Measurements from ENCODE around the gene SNX25. TPM values are rescaled to one million over a fixed set of nuclear protein-coding genes. Genes with fewer than 3 reads are reported as not detected.

The SNX25 gene
- total and polyA plus RNA-seq, 2 of the 13 experiments (the other 11 are each of a cell fraction or from before 2014, with no cell fraction given): 23.4 to 23.5 TPM

DNA sequence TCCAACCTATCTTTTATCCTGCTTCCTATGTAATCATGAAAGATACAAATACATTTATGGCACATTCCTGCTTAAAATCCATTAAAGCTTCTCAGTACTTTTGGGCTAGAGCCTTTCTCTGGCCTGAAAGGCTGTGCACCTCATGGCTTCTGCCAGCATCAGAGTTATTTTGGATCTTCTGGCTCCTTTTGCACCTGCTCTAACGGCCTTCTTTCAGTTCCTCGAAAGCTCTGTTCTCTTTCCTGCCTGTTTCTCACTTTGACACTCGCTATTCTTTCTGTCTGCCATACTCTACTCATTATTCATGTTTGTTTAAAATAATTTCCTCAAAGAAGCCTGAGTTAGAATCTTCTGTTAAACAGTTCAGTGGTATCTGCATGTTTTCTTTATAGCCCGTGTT is 100.4 kb downstream of the SNX25 start:
- Histone ChIP-seq H3K79me2 (ENCODE audit: insufficient read depth, low read length) (no peaks in the 10 kb centered on the region), H3K4me3 (replicated peaks in 1 of 3; ENCODE audit: insufficient read depth in 1 of 3, low read depth in 2 of 3, low read length in 3 of 3) (no peak overlapping the region), H3K27ac (ENCODE audit: extremely low read length, insufficient read depth, low read length) (no peak overlapping the region), H3K9ac (ENCODE audit: insufficient read depth, low read depth, low read length) (no peak overlapping the region), H3K27me3 (ENCODE audit: control insufficient read depth in 1 of 2, insufficient read depth in 2 of 2, low read length in 2 of 2) (no peaks in the 10 kb centered on the region), H3K4me1 (ENCODE audit: insufficient read depth, low read length) (no peaks in the 10 kb centered on the region), H2AFZ (ENCODE audit: low read length) (no peak overlapping the region), H3K4me2 (ENCODE audit: low read depth, low read length) (no peak overlapping the region), H4K20me1 (ENCODE audit: insufficient read depth, low read length) (no peaks in the 10 kb centered on the region), H3K9me3 (ENCODE audit: low read length) (no peaks in the 10 kb centered on the region), H3K36me3 (replicated peaks in 1 of 2; ENCODE audit: control insufficient read depth in 1 of 2, insufficient read depth in 2 of 2, low read length in 2 of 2) (peaks cover 17 to 58% of the 10 kb centered on the region in 2 experiments)
- ChIA-PET POLR2A (no interaction called here), CTCF (ENCODE audit: low intra/inter-chr PET ratio, low total read pairs) (no interaction called here)
- no peak for FAIRE-seq
- no peak for ATAC-seq
- in situ Hi-C loops (cut with HindIII; ENCODE audit: extremely low pct_ligation_motif_present, low pct_unique_long_range_greater_than_20kb) (no loop called here), intact Hi-C loops (cut with micrococcal nuclease; ENCODE audit: unreplicated experiment) (no loop called here)
- 93% methylated on average over 4 of the region's 4 CpGs for WGBS (ENCODE audit: low lambda C conversion rate)
- BruUV-seq (replicated peaks): no TSS peak
- no peak for DNase-seq (ENCODE audit: low spot score)
- TF ChIP-seq BRD4 (CRISPR knock-in tag; IDR thresholded peaks at IDR 0.05) (no peak), ZNF180 (CRISPR knock-in tag; IDR thresholded peaks at IDR 0.05; ENCODE audit: borderline replicate concordance, low read depth) (no peak), UBTF (CRISPR knock-in tag; IDR thresholded peaks at IDR 0.05) (no peak)

DNA sequence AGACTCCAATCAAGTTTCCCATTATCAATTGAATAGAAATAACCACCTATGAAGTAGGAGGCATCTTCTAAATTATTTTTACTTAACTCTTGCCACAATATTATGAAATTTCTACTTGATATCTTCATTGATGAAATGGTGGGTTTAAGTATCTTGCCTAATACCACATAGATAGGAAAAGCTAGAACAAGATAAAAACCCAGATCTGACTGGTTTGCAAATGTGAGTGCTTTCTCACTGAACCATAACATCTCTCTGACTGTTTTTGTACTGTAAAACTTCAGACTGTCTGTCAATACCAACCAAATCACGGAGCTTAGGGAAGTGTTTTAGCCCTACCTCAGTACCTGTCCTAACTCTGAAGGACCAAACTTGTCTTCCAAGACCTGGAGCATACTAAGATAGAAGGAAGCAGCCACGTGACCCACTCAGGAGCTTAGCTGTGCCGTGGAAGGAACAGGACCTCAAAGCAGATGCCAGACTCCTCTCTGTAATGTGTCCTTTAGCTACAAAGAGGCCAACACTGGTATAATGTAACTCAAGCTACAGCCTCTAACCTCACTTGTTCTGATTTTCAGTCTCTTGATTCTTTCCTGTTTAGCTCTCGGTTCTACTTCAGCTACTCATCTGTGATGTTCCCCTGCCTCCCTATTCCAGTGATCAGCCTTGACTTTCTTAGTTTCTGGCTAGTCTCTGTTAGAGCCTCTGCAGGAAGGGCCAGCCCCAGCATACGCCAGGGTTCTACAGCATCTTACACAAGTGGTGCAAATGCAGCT is 101.9 kb downstream of the SNX25 start:
- H4K20me1 ChIP-seq (ENCODE audit: insufficient read depth, low read length): no peaks in the 10 kb centered on the region
- in situ Hi-C loops (cut with HindIII; ENCODE audit: extremely low pct_ligation_motif_present, low pct_unique_long_range_greater_than_20kb): no loop called here
- H3K9me3 ChIP-seq (ENCODE audit: low read length): no peaks in the 10 kb centered on the region
- ChIA-PET CTCF (ENCODE audit: low intra/inter-chr PET ratio, low total read pairs) (no interaction called here), POLR2A (no interaction called here)
- no peak overlapping the region for H3K4me3 ChIP-seq (replicated peaks in 1 of 3; ENCODE audit: insufficient read depth in 1 of 3, low read depth in 2 of 3, low read length in 3 of 3)
- ATAC-seq (no peak), DNase-seq (ENCODE audit: low spot score) (no peak), FAIRE-seq (no peak)
- H3K27me3 ChIP-seq (ENCODE audit: control insufficient read depth in 1 of 2, insufficient read depth in 2 of 2, low read length in 2 of 2): no peaks in the 10 kb centered on the region
- no peak overlapping the region for H2AFZ ChIP-seq (ENCODE audit: low read length)
- no peak overlapping the region for H3K27ac ChIP-seq (ENCODE audit: extremely low read length, insufficient read depth, low read length)
- no peaks in the 10 kb centered on the region for H3K79me2 ChIP-seq (ENCODE audit: insufficient read depth, low read length)
- no peak for TF ChIP-seq TRIM22 (IDR thresholded peaks at IDR 0.05)
- TF ChIP-seq ZNF331 (CRISPR knock-in tag; IDR thresholded peaks at IDR 0.05): no peak
- no peak overlapping the region for H3K9ac ChIP-seq (ENCODE audit: insufficient read depth, low read depth, low read length)
- H3K4me2 ChIP-seq (ENCODE audit: low read depth, low read length): no peak overlapping the region
- peaks cover 16 to 58% of the 10 kb centered on the region in 2 experiments for H3K36me3 ChIP-seq (replicated peaks in 1 of 2; ENCODE audit: control insufficient read depth in 1 of 2, insufficient read depth in 2 of 2, low read length in 2 of 2)
- WGBS (ENCODE audit: low lambda C conversion rate): 98% methylated on average over 5 of the region's 5 CpGs
- intact Hi-C loops (cut with micrococcal nuclease; ENCODE audit: unreplicated experiment): no loop called here
- BruUV-seq (replicated peaks): TSS peak; percentile 28
- H3K4me1 ChIP-seq (ENCODE audit: insufficient read depth, low read length): no peaks in the 10 kb centered on the region
